ENCODE results near the gene MYF5. TPM values are rescaled to one million over a fixed set of nuclear protein-coding genes. Genes with fewer than 3 reads are reported as not detected.

Gene MYF5
- total and polyA plus RNA-seq, 2 of the 13 experiments (the other 11 are each of a cell fraction or from before 2014, with no cell fraction given): not detected

GRCh38 chr12:80709811-80710726, 6.6 kb upstream of the MYF5 start:
- no peaks in the 10 kb centered on the region for H3K36me3 ChIP-seq (replicated peaks in 1 of 2; ENCODE audit: control insufficient read depth in 1 of 2, insufficient read depth in 2 of 2, low read length in 2 of 2)
- ChIA-PET POLR2A (no interaction called here), CTCF (ENCODE audit: low intra/inter-chr PET ratio, low total read pairs) (interaction anchor here (1.1 kb wide), 1 partner anchor 298 kb away, joined by 5 read pairs; no protein-coding TSS in a partner anchor)
- no peak overlapping the region for H3K4me3 ChIP-seq (replicated peaks in 1 of 3; ENCODE audit: insufficient read depth in 1 of 3, low read depth in 2 of 3, low read length in 3 of 3)
- ATAC-seq: peak; percentile 87
- H3K9ac ChIP-seq (ENCODE audit: insufficient read depth, low read depth, low read length): no peak overlapping the region
- intact Hi-C loops (cut with micrococcal nuclease; ENCODE audit: unreplicated experiment) (no loop called here), in situ Hi-C loops (cut with HindIII; ENCODE audit: extremely low pct_ligation_motif_present, low pct_unique_long_range_greater_than_20kb) (no loop called here)
- H3K27ac ChIP-seq (ENCODE audit: extremely low read length, insufficient read depth, low read length): no peak overlapping the region
- 43% methylated on average over 20 of the region's 20 CpGs for WGBS (ENCODE audit: low lambda C conversion rate)
- peak; percentile 9 for DNase-seq (ENCODE audit: low spot score)
- H3K79me2 ChIP-seq (ENCODE audit: insufficient read depth, low read length): no peaks in the 10 kb centered on the region
- BruUV-seq (replicated peaks): no TSS peak
- no peak overlapping the region for H2AFZ ChIP-seq (ENCODE audit: low read length)
- TF ChIP-seq BRCA1 (CRISPR knock-in tag; IDR thresholded peaks at IDR 0.05) (no peak), ZNF256 (CRISPR knock-in tag; conservative IDR thresholded peaks at IDR 0.05) (no peak), NR3C1 (CRISPR knock-in tag; IDR thresholded peaks at IDR 0.05) (no peak), DR1 (CRISPR knock-in tag; IDR thresholded peaks at IDR 0.05) (no peak), HHEX (CRISPR knock-in tag; IDR thresholded peaks at IDR 0.05) (no peak), HCFC1 (IDR thresholded peaks at IDR 0.05; ENCODE audit: low read depth, low read length) (no peak), STAG1 (CRISPR knock-in tag; IDR thresholded peaks at IDR 0.05) (peak; percentile 26; the same call in 1 of the 2 replicates), SMC3 (IDR thresholded peaks at IDR 0.05; ENCODE audit: low read length) (0 out of 2 replicates have a peak, but pooled peaks have one; percentile 15), ZNF253 (CRISPR knock-in tag; IDR thresholded peaks at IDR 0.05; ENCODE audit: borderline replicate concordance) (no peak), KLF15 (CRISPR knock-in tag; IDR thresholded peaks at IDR 0.05; ENCODE audit: borderline replicate concordance) (no peak), SETDB1 (CRISPR knock-in tag; IDR thresholded peaks at IDR 0.05; ENCODE audit: borderline replicate concordance) (no peak)
- TF ChIP-seq, protein P1, sequence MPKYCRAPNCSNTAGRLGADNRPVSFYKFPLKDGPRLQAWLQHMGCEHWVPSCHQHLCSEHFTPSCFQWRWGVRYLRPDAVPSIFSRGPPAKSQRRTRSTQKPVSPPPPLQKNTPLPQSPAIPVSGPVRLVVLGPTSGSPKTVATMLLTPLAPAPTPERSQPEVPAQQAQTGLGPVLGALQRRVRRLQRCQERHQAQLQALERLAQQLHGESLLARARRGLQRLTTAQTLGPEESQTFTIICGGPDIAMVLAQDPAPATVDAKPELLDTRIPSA (CRISPR knock-in tag; IDR thresholded peaks at IDR 0.05; ENCODE audit: borderline replicate concordance): no peak
- TF ChIP-seq, protein P2, sequence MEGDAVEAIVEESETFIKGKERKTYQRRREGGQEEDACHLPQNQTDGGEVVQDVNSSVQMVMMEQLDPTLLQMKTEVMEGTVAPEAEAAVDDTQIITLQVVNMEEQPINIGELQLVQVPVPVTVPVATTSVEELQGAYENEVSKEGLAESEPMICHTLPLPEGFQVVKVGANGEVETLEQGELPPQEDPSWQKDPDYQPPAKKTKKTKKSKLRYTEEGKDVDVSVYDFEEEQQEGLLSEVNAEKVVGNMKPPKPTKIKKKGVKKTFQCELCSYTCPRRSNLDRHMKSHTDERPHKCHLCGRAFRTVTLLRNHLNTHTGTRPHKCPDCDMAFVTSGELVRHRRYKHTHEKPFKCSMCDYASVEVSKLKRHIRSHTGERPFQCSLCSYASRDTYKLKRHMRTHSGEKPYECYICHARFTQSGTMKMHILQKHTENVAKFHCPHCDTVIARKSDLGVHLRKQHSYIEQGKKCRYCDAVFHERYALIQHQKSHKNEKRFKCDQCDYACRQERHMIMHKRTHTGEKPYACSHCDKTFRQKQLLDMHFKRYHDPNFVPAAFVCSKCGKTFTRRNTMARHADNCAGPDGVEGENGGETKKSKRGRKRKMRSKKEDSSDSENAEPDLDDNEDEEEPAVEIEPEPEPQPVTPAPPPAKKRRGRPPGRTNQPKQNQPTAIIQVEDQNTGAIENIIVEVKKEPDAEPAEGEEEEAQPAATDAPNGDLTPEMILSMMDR (CRISPR knock-in tag; IDR thresholded peaks at IDR 0.05): peak; percentile 60
- TF ChIP-seq, protein P3, sequence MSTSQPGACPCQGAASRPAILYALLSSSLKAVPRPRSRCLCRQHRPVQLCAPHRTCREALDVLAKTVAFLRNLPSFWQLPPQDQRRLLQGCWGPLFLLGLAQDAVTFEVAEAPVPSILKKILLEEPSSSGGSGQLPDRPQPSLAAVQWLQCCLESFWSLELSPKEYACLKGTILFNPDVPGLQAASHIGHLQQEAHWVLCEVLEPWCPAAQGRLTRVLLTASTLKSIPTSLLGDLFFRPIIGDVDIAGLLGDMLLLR (CRISPR knock-in tag; IDR thresholded peaks at IDR 0.05): no peak
- no peak for FAIRE-seq
- H3K27me3 ChIP-seq (ENCODE audit: control insufficient read depth in 1 of 2, insufficient read depth in 2 of 2, low read length in 2 of 2): no peaks in the 10 kb centered on the region; a peak in 2 of 5 replicates
- H3K9me3 ChIP-seq (ENCODE audit: low read length): no peaks in the 10 kb centered on the region
- H4K20me1 ChIP-seq (ENCODE audit: insufficient read depth, low read length): no peaks in the 10 kb centered on the region
- H3K4me1 ChIP-seq (ENCODE audit: insufficient read depth, low read length): no peaks in the 10 kb centered on the region
- H3K4me2 ChIP-seq (ENCODE audit: low read depth, low read length): no peak overlapping the region
